CD4-positive, alpha-beta T cell treated with Interleukin-1 beta for 1 hour (primary cell): ENCODE data around the gene C10orf105.
A peak's percentile ranks its signal among the peaks of the same experiment; 100 is the strongest.

Experiments
- DNase-seq, 2 donors: peaks; one replicate each; pipeline ENCODE4 v3.0.0-alpha.2; 2020 to 2022

The C10orf105 gene

GRCh38 chr10:71719464-71720201, at the start of gene C10orf105:
C10orf105 (minus strand) TSS chr10:71719778; CDS start chr10:71716337, 3,441 bp downstream.
- no peak for DNase-seq

- DNase-seq: no peak
Measured at GRCh38 chr10:71767420-71768035, 48.0 kb upstream of the C10orf105 start.

GRCh38 chr10:71766717-71767419, 47.3 kb upstream of the C10orf105 start:
- peak; percentile 61 to 81 for DNase-seq

GRCh38 chr10:71765906-71766716, 46.5 kb upstream of the C10orf105 start:
- no peak for DNase-seq

- no peak for DNase-seq
Measured at GRCh38 chr10:71765176-71765904, 45.8 kb upstream of the C10orf105 start.

GRCh38 chr10:71763352-71764127, 44.0 kb upstream of the C10orf105 start:
- DNase-seq: no peak

GRCh38 chr10:71762324-71762723, 42.7 kb upstream of the C10orf105 start:
- no peak for DNase-seq

GRCh38 chr10:71761541-71762113, 42.0 kb upstream of the C10orf105 start:
- no peak for DNase-seq

GRCh38 chr10:71761105-71761511, 41.5 kb upstream of the C10orf105 start:
- no peak for DNase-seq

GRCh38 chr10:71757399-71757922, 37.9 kb upstream of the C10orf105 start:
- no peak for DNase-seq

- peak in 1 of 2 donors; percentile 46 for DNase-seq
Measured at GRCh38 chr10:71756311-71757191, 37.0 kb upstream of the C10orf105 start.

- DNase-seq: no peak
Measured at GRCh38 chr10:71755179-71755879, 35.8 kb upstream of the C10orf105 start.

- DNase-seq: no peak
Measured at GRCh38 chr10:71754562-71754961, 35.0 kb upstream of the C10orf105 start.

GRCh38 chr10:71753960-71754505, 34.5 kb upstream of the C10orf105 start:
- DNase-seq: no peak

GRCh38 chr10:71753091-71753959, 33.7 kb upstream of the C10orf105 start:
- DNase-seq: peak in 1 of 2 donors; percentile 76

- no peak for DNase-seq
Measured at GRCh38 chr10:71752391-71753090, 33.0 kb upstream of the C10orf105 start.
